ENCODE measurements around the gene HECTD4. TPM values are rescaled to one million over a fixed set of nuclear protein-coding genes. Genes with fewer than 3 reads are reported as not detected.
"Not testable (repeated sequence)": the region's sequence is repeated elsewhere in the genome, so short reads cannot be mapped to it uniquely, and the experiment has no call there.

Gene HECTD4
- total RNA-seq, 1 experiment from 2014 or later = 65.7 TPM

DNA sequence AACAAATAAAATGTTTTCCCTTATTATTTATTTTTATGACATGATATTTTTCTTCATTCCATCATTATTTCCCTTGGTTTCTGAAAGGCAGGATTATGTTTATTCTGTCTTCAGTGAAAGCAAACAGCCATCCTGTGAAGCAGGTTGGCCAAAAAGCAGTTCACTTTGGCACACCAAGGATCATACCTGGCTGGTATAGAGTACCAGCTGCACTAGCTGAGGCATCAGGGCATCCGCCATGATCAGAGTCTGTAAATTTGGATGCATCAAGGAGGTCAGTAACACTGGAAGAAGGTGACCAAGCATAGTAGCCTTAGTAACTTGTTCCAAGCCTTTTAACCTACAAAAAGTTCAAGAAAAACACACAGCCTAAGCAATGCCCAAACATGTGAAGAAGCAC, 123.3 kb downstream of the HECTD4 start:
- TF ChIP-seq, protein P1, sequence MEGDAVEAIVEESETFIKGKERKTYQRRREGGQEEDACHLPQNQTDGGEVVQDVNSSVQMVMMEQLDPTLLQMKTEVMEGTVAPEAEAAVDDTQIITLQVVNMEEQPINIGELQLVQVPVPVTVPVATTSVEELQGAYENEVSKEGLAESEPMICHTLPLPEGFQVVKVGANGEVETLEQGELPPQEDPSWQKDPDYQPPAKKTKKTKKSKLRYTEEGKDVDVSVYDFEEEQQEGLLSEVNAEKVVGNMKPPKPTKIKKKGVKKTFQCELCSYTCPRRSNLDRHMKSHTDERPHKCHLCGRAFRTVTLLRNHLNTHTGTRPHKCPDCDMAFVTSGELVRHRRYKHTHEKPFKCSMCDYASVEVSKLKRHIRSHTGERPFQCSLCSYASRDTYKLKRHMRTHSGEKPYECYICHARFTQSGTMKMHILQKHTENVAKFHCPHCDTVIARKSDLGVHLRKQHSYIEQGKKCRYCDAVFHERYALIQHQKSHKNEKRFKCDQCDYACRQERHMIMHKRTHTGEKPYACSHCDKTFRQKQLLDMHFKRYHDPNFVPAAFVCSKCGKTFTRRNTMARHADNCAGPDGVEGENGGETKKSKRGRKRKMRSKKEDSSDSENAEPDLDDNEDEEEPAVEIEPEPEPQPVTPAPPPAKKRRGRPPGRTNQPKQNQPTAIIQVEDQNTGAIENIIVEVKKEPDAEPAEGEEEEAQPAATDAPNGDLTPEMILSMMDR (IDR thresholded peaks at IDR 0.05; ENCODE audit: unreplicated experiment) = no peak
- DNase-seq = no peak
- H3K4me3 Mint-ChIP-seq (ENCODE audit: low read depth, unreplicated experiment) = no peak overlapping the region
- no peak overlapping the region for H3K27ac Mint-ChIP-seq (ENCODE audit: unreplicated experiment)
- CTCF ChIA-PET = no interaction called here
- H3K27me3 Mint-ChIP-seq (ENCODE audit: unreplicated experiment) = no peaks in the 10 kb centered on the region
- no TSS peak for BruUV-seq (replicated peaks)
- peaks cover 20% of the 10 kb centered on the region for H3K36me3 Mint-ChIP-seq (ENCODE audit: insufficient read depth, unreplicated experiment)
- intact Hi-C loops (cut with micrococcal nuclease; ENCODE audit: unreplicated experiment) = no loop called here
- H3K9me3 Mint-ChIP-seq (ENCODE audit: low read depth, unreplicated experiment) = no peaks in the 10 kb centered on the region
- H3K4me1 Mint-ChIP-seq (ENCODE audit: low read depth, unreplicated experiment) = no peaks in the 10 kb centered on the region

DNA sequence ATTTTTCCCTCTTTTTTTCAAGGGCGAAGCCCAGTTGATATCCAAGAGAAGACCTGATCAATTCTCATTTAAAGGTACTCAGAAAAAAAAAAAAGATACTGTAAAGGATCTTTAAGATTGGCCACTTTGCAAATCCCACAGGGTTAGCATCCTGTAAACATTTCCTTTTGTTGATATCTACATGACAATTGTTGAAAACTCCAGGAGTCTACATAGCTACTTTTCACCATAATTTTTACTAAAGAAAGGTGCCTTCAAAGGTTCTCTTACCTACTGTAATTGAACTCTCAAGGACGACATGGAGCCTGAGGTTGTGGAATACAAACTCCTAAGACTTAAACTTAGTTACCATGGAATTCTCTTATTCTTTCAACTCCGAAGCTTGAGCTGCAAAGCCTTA, 125.5 kb downstream of the HECTD4 start:
- TF ChIP-seq, protein P1 (IDR thresholded peaks at IDR 0.05; ENCODE audit: unreplicated experiment) = no peak
- H3K4me3 Mint-ChIP-seq (ENCODE audit: low read depth, unreplicated experiment) = no peak overlapping the region
- DNase-seq = no peak
- intact Hi-C loops (cut with micrococcal nuclease; ENCODE audit: unreplicated experiment) = no loop called here
- H3K36me3 Mint-ChIP-seq (ENCODE audit: insufficient read depth, unreplicated experiment) = peaks cover 28% of the 10 kb centered on the region
- H3K4me1 Mint-ChIP-seq (ENCODE audit: low read depth, unreplicated experiment) = no peaks in the 10 kb centered on the region
- no peaks in the 10 kb centered on the region for H3K9me3 Mint-ChIP-seq (ENCODE audit: low read depth, unreplicated experiment)
- CTCF ChIA-PET = interaction anchor here (0.6 to 0.7 kb wide), 2 partner anchors 39 to 288 kb away, joined by 3 to 4 read pairs; no protein-coding TSS in a partner anchor
- H3K27me3 Mint-ChIP-seq (ENCODE audit: unreplicated experiment) = no peaks in the 10 kb centered on the region
- H3K27ac Mint-ChIP-seq (ENCODE audit: unreplicated experiment) = no peak overlapping the region
- BruUV-seq (replicated peaks) = no TSS peak

DNA sequence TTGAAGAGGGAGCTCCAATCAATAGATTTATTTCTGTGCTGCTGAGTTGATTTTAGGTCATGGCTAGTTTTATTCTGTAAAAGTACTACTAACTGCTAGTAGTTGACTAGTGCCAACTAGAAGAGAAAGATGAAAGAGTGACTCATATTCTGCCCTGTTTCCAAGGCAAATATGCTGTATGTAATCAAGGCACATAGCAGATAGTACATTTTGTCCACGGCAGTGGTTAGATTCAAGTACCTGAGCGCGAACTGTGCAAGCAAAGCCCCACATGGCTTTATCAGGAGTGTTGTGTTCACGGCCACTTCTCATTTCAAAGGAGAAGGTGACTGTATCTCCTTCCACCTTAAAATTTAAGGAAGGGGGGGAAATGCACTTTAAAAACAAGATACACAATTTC, 130.0 kb downstream of the HECTD4 start:
- DNase-seq = no peak
- Mint-ChIP-seq H3K4me1 (ENCODE audit: low read depth, unreplicated experiment) (no peaks in the 10 kb centered on the region), H3K4me3 (ENCODE audit: low read depth, unreplicated experiment) (no peak overlapping the region), H3K36me3 (ENCODE audit: insufficient read depth, unreplicated experiment) (peaks cover 18% of the 10 kb centered on the region), H3K27me3 (ENCODE audit: unreplicated experiment) (no peaks in the 10 kb centered on the region), H3K9me3 (ENCODE audit: low read depth, unreplicated experiment) (no peaks in the 10 kb centered on the region), H3K27ac (ENCODE audit: unreplicated experiment) (no peak overlapping the region)
- CTCF ChIA-PET = no interaction called here
- BruUV-seq (replicated peaks) = no TSS peak
- intact Hi-C loops (cut with micrococcal nuclease; ENCODE audit: unreplicated experiment) = no loop called here
- TF ChIP-seq, protein P1 (IDR thresholded peaks at IDR 0.05; ENCODE audit: unreplicated experiment) = no peak

DNA sequence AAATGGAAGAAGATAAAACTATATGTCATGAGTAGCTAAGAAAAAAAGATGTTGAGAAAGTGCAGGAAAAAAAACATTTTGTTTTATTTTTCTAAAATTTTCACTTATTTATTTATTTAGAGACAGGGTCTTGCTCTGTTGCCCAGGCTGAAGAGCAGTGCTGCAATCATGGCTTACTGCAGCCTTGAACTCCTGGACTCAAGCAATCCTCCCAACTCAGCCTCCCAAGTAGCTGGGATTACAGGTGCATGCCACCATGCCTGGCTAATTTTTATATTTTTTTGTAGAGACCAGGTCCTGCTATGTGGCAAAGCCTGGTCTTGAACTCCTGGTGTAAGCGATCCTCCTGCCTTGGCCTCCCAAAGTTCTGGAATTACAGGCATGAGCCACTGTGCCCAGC, 137.3 kb downstream of the HECTD4 start:
- H3K27ac Mint-ChIP-seq (ENCODE audit: unreplicated experiment); BruUV-seq (replicated peaks); H3K4me3 Mint-ChIP-seq (ENCODE audit: low read depth, unreplicated experiment); intact Hi-C loops (cut with micrococcal nuclease; ENCODE audit: unreplicated experiment); H3K4me1 Mint-ChIP-seq (ENCODE audit: low read depth, unreplicated experiment); H3K9me3 Mint-ChIP-seq (ENCODE audit: low read depth, unreplicated experiment); CTCF ChIA-PET; DNase-seq; H3K27me3 Mint-ChIP-seq (ENCODE audit: unreplicated experiment); H3K36me3 Mint-ChIP-seq (ENCODE audit: insufficient read depth, unreplicated experiment): not testable (repeated sequence)

DNA sequence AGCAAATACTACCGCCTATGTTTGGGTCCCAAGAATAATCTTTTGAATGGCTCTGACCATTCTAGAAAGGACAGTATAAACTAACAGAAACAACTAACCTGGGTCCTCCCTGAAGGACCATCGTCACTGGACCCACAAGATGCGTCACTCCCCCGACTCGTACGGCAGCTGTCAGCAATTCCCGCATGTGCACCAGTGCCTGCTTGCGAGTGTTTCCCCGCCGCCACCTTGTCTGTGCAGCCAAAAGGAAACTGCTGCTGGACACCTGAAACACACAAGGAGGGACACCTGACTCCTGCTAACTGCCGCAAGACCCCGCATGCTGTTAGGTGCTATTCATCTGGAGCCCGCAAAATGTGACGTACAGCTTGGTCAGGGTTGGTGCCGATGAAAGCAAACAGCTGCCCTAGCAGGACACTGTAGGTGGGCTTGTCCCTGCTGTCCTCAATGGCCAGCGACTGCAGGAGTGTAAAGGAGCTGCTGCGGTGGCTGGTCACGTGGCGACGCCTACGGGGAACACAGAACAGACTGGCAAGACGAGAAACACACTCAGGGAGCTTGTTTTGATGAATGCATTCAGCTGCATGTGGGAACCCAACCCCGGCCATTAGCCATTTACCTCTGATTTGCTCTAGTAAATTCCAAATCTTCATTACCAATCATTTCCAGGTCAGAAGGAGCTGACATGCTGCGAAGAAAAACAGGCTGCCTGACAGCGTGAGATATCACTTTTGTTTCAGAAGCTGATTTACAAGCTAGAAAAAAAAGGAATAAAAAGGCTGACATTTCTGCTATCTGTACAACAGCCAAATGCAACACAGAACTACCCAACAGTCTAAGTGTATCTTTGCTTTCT, 138.7 kb downstream of the HECTD4 start:
- CTCF ChIA-PET = interaction anchor here (0.6 kb wide), 1 partner anchor 1139 kb away, joined by 3 read pairs; no protein-coding TSS in a partner anchor
- Mint-ChIP-seq H3K27ac (ENCODE audit: unreplicated experiment) (no peak overlapping the region), H3K27me3 (ENCODE audit: unreplicated experiment) (no peaks in the 10 kb centered on the region)

More for the DNA sequence above, 138.7 kb downstream of the HECTD4 start:
- no peak for DNase-seq
- intact Hi-C loops (cut with micrococcal nuclease; ENCODE audit: unreplicated experiment) = no loop called here
- TF ChIP-seq, protein P1 (IDR thresholded peaks at IDR 0.05; ENCODE audit: unreplicated experiment) = no peak
- no TSS peak for BruUV-seq (replicated peaks)
- Mint-ChIP-seq H3K9me3 (ENCODE audit: low read depth, unreplicated experiment) (no peaks in the 10 kb centered on the region), H3K36me3 (ENCODE audit: insufficient read depth, unreplicated experiment) (peaks cover under 1% of the 10 kb centered on the region), H3K4me1 (ENCODE audit: low read depth, unreplicated experiment) (no peaks in the 10 kb centered on the region), H3K4me3 (ENCODE audit: low read depth, unreplicated experiment) (no peak overlapping the region)

All from Calu3 (cell line).